HuH-7 (cell line): ENCODE results near the gene DPCD.
"Not testable (repeated sequence)": the region's sequence is repeated elsewhere in the genome, so short reads cannot be mapped to it uniquely, and the experiment has no call there.

Experiments used
- DNase-seq: peaks from one replicate; pipeline ENCODE4 v3.0.0; 2011; ENCODE audit warnings: low spot score

Gene DPCD

DNA sequence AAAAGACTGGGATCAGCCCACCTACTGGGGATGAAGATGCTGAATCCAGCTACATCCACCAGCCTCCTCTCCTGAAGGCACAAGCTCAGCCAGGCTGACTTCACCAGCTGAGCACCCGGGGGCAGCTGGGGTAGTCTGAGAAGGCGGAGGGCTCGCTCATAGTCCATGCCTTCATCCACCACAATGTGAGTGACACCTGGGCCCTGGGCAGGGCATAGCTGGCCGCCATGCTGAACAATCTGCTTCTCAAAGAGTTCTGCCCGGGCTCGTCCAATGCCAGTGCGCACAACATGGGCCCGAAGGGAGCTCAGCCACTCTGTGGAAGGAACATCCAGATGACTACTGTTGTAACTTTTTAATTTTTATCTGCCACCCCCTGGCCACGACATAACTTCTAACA lies 2.3 kb upstream of the DPCD start:
- DNase-seq, result no peak

GRCh38 chr10:101588879-101589278 lies 758 bp downstream of the DPCD start:
- DNase-seq, result no peak

DNA sequence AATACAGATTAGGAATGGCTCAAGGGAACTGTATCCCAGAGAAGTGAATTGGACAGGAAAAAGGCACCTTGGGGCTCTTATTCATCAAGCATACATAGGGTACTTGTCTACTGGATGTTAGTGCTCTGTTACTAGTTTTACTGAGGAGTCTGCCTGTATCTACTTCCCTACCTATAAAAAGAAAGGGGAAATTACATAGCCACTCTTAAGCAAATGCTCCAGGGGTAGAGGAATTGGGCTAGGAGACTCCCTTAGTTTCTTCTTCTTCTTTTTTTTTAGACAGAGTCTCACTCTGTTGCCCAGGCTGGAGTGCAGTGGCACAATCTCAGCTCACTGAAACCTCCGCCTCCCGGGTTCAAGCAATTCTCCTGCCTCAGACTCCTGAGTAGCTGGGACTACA lies 5.2 kb downstream of the DPCD start:
- DNase-seq, result not testable (repeated sequence)

- DNase-seq, result no peak
These were observed 7.7 kb downstream of the DPCD start for GRCh38 chr10:101595591-101596433.

GRCh38 chr10:101597091-101597900 lies 9.2 kb downstream of the DPCD start:
- DNase-seq, result no peak

- no peak for DNase-seq
These were observed 13.4 kb downstream of the DPCD start for GRCh38 chr10:101601541-101601940.

- peak; percentile 85 for DNase-seq
These were observed 14.8 kb downstream of the DPCD start for GRCh38 chr10:101602761-101603398.

GRCh38 chr10:101607124-101607523 lies 19.0 kb downstream of the DPCD start:
- no peak for DNase-seq

DNA sequence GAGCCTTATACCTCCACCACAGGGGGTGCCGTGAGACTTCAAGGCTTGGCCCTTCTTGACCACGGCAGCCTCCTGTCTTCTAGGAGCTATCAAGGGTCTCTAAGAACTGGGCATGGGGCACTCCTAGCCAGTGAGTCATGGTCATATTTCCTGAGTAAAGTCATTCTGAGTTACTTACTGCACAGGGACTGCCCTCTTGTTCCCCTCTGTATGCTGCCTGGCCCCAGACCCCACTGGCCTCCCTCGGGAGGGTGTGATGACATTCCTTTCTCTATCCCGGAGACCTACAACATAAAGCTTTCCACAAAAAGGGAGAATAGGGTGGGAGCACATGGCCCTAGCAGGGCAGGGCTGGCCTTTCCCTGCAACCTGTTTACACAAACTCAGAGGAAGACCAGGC lies 21.4 kb downstream of the DPCD start:
- DNase-seq, result no peak

- no peak for DNase-seq
These were observed 23.2 kb downstream of the DPCD start for GRCh38 chr10:101611096-101611905.

- no peak for DNase-seq
These were observed 24.0 kb downstream of the DPCD start for GRCh38 chr10:101612086-101612485.

DNA sequence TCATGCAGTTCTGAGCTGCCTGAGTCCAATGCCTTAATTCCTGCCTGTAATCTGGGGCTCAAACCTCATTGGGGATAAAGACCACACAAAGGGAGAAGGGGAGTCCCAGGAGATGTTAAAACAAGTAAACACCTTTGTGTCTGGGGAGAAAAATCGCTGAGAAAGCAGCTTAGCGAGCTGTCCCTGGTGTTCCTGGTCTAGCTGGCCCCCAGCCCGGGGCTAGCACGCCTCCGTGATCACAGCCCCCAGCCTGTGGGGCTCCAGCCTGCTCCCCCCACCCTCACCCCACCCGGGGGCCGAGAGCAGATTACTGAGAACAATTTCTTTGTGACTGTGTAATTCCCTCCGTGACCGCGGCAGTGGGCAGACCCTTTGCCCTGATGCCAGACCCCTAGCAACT lies 24.8 kb downstream of the DPCD start:
- DNase-seq, result no peak

DNA sequence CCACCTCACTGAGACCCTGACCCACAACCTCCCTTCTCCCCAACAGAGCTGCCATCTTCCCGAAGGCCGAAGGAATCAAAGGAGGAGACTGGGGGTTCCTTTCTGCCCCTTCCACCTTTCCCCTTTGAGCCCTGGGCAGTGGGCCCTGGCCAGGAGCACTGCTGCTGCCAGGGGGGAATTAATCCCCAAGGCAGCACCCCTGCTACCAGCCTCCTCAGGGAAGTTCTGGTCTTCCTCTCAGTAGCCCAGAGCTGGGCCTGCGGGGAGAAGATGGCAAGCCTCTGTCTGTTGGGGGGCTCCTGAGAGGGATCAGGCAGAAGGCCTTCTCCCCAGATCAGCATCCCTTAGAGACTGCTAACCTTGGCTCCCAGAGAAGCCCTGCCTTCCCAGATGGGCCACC lies 25.5 kb downstream of the DPCD start:
- no peak for DNase-seq

DNA sequence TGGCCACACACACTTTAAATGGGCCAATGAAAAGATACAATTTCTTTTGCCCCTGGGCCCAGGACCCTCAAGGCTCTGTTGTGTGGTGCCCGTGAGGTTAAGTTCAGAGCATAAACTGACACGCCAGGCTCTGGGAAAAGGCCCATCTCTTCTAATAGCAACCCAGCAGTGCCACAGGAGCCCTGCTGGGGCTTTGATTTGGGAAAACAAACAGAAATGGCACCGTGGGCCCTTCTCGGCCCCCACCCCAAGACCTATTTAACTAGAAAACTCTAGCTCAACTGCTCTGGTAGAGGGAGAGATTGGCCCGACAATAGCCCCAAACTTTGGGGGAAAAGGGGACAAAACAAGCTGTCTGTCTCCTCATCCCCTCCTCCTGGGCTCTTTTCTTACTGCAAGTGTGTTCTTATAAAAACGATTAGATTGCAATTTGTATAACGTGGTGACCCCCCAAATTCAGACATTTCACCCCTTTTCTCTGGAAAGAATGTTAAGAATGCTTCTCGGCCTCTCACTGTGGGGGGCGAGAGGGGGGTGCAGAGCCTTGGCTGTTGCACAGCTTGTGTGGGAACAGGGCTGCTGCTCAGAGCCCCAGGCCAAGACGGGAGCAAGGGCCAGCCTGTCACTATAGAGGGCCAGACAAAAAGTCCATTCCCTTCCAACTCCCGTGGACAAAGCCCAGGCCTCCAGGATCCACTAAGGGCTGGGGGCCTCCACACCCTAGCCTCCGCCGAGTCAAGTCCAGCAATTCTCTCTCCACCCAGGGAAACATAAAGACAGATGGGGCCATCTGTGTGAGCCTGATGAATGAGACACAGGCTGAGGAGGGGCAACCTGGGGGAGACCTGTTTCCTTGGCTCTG lies 26.8 kb downstream of the DPCD start:
- DNase-seq, result no peak

GRCh38 chr10:101615525-101616116 lies 27.5 kb downstream of the DPCD start:
- no peak for DNase-seq

GRCh38 chr10:101616415-101617101 lies 28.4 kb downstream of the DPCD start:
- no peak for DNase-seq

DNA sequence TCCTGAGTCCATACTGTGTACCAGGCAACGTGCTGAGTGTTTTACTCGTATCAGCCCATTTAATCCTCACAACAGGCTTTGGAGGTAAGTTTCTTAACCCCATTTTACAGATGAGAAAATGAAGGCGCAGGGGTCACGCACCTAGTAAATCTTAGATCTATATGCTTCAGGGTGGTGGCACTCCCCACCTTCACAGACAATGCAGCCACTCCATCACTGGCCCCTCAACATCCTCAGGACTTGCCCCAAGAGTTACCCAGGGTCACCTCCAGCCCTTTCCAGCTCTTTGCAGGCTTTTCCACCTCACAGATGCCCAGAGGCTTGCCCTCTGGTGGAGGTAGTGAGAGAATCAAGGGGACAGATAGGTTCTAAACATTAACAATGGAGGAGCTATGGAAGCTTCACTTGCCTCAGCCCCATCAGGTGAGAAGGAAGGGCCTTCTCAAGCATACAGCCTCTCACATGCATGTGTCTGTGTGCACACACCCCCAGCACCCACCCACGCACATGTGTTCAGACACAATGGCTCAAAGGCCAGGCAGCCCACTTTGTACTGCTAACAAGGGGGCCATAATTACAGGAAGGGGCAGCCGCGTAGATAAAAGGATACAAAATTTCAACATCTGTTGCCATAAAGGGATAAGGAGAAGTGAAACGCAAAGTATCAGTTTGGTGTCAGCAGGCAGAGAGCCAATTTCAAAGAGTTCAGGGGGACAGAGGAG lies 29.1 kb downstream of the DPCD start:
- DNase-seq, result peak; percentile 32

- no peak for DNase-seq
These were observed 29.9 kb downstream of the DPCD start for GRCh38 chr10:101617824-101618568.

GRCh38 chr10:101618871-101619270 lies 30.8 kb downstream of the DPCD start:
- no peak for DNase-seq
